ENCODE data around the gene KLHL2.
"Not testable (repeated sequence)": the region's sequence is repeated elsewhere in the genome, so short reads cannot be mapped to it uniquely, and the experiment has no call there.

Gene KLHL2

GRCh38 chr4:165331823-165332222, 124.5 kb downstream of the KLHL2 start:
- no peak for DNase-seq

DNA sequence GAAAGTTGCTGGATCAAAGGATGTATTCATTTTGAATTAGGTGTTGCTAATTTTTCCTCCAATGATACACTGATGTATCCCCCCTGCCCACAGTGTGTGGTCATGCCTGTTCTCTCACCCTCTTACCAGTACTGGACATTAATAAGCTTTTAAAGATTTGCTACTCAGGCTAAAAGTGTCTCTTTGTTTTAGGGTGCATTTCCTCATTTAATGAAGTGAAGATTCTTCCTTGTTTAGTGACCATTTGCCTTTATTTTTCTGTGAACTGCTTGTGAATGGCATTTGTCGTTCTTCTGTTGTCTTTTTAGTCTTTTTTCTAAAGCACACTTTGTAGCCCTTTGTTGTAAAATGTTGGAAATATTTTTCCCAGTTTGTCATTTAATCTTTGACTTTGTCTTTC, 125.1 kb downstream of the KLHL2 start:
- no peak for DNase-seq

GRCh38 chr4:165335163-165335703, 127.9 kb downstream of the KLHL2 start:
- DNase-seq = no peak

GRCh38 chr4:165336743-165337142, 129.4 kb downstream of the KLHL2 start:
- no peak for DNase-seq

DNA sequence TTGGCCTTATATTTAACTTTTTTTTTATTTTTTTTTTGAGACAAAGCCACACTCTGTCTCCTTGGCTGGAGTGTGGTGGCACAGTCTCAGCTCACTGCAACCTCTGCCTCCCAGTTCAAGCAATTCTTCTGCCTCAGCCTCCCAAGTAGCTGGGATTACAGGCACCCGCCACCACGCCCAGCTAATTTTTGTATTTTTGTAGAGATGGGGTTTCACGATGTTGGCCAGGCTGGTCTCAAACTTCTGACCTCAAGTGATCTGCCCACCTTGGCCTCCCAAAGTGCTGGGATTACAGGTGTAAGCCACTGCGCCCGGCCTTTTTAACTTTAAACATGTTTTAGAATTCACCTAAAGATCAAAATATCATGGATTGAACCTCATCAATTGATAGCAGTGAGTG, 135.0 kb downstream of the KLHL2 start:
- DNase-seq = not testable (repeated sequence)

GRCh38 chr4:165343353-165344191, 136.2 kb downstream of the KLHL2 start:
- DNase-seq = no peak

DNA sequence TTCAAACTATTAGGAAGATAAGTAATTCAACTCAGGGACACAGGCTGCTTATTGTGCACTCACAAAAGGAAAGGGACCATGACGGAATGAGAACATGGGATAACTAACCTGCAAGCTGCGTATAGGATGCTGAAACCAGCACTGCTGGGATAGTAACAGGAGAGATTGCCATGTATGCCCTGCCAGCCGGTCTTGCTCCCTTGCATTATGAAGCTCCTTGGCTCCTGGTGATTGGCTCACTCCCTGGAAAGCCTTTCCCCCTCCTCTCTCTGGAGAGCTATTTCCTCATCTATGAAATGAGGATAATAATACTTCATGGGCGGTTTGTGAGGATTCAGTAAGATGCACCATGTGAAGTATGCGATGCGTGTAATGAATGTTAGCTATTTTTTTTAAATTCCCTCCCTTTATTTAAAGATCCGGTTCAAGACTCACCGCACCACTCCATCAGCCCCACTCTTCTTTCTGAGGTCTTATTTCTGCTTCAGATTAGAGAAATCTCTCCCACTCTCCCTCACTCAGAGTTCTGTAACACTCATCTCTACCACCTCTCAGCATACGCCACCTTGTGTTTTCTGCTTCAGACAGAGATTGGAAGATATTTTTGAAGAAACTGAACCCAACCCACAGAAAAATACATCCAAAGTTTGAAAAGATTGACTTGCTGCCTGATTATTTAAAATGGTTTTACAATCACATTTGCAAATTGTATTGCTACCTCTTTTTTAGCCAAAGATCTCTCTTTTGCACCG, 138.5 kb downstream of the KLHL2 start:
- DNase-seq = no peak

DNA sequence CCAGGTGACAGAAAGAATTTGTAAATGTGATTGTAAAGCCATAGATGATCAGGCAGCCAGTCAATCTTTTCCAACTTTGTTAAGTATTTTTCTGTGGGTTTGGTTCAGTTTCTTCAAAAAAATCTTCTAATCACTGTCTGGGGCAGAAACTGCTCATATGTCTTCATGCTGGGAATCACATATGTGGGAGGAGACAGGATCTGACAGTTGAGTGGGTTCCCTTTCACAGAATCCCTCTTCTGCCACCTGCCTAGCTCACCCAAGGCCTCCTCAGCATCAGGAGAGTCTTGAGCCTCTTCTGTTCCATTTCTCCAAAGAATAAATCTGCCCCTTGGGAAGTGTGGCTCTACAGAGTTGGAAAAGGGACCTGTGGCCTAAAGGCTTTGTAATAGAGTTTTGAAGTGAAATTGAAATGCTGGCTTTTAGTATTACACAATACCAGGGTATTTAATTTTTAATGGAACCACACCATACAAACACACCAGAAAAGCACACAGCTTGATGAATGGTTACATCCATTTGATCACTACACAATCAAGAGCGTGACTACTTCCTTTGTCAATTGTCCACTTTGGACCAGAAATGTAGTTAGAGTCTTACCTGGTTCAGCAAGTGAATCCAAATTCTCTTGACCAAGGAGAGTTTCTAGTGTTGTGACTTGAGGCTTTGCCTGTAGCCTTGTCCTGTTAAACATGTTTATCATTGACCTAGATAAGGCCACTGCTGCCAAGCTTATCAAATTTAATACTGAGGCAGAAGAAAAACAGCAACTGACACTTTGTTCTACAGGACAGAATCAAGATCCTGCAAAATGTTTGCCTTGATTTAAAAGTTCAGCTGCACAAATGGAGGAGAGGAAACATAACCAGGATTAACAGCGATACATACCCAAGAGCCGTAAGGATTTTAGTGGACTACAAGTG, 140.5 kb downstream of the KLHL2 start:
- no peak for DNase-seq

DNA sequence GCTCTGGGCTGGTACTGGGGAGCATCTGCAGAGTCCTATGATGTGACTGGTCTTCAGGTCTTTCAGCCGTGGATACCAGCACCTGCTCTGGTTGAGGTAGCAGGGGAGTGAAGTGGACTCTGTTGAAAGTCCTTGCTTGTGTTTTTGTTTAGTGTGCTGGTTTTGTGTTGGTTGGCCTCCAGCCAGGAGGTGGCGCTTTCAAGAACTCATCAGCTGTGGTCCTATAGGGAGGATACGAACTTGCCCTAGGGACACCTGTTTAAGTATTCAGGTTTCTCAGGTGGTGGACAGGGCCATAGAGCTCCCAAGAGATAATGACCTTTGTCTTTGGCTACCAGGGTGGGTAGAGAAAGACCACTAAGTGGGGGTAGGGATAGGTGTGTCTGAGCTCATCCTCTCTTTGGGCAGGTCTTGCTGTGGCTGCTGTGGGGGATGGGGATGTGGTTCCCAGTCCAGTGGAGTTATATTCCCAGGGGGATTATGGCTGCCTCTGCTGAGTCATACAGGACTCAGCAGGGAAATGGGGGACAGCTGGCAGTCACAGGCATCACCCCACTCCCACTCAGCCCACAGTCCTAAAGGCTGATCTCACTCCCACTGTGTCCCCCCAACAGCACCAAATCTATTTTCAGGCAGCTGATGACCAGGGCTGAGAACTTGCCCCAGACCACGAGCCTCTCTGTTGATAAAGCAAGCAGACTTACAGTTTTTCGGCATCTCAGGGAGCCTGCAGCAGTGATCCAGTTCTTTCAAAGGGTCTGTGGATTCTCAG, 144.2 kb downstream of the KLHL2 start:
- no peak for DNase-seq

DNA sequence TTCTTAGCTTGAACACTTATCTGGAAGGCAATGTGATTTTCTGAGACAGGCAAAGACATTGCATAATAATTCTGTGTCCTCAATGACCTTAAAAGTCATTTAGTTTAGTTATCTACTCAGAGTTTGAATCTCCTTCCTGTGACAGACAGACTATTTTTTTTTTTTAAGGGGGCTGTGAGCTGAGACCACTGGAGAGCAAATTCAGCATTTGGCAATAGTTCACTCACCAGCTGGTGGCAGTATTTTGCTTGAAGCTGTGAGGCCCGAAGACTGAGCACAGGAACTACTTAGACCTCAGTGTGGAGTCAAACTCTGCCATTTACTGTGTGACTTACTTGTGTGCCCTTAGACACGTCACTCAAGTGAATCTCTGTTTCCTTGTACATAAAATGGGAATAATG, 148.5 kb downstream of the KLHL2 start:
- DNase-seq = no peak

GRCh38 chr4:165359506-165359905, 152.1 kb downstream of the KLHL2 start:
- DNase-seq = no peak

DNA sequence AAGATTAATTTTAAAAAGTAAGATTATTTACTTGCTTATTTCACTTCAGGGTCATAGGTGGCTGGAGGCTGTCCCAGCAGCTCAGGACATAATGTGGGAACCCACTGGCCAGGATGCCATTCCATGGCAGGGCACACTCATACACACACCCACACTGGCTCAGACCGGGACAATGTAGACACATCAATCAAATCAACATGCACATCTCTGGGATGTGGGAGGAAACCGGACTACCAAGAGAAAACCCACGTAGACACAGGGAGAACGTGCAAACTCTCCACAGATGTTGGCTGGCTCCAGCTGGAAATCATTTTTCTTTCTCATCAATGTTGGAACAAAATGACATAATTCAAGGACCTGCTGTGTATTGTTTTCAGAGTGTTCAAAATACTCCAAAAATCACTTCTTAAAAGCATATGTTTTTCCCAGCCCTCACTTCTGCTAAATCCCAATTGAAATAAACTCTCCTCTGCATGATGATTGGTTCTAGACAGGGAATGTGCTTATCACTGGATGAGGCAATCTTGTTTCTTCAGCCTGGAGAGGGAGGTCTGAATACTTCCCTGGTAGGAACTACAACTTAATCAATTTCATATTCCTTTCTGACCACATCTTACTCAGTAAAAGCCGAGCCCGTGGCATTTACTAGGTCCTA, 152.8 kb downstream of the KLHL2 start:
- DNase-seq = no peak

GRCh38 chr4:165360985-165361670, 153.8 kb downstream of the KLHL2 start:
- no peak for DNase-seq

GRCh38 chr4:165361810-165362209, 154.4 kb downstream of the KLHL2 start:
- DNase-seq = no peak

GRCh38 chr4:165364452-165365080, 157.2 kb downstream of the KLHL2 start:
- DNase-seq = no peak

DNA sequence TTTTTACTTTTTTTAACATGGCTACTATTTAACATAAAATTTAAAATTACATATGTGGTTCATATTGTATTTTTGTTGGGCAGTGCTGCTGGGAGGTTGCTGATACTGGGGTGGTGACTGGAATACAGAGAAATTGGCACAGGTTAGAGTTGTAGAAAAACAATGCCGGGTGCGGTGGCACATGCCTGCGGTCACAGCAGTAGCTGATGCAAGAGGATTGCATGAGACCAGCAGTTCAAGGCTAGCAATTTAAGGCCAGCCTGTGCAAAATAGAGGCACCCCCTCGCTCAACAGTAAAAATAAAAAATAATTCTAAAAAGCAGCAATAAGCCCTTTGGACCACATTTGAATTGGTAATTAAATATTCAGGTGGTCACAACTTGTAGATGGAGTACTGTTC, 159.7 kb downstream of the KLHL2 start:
- DNase-seq = no peak

DNA sequence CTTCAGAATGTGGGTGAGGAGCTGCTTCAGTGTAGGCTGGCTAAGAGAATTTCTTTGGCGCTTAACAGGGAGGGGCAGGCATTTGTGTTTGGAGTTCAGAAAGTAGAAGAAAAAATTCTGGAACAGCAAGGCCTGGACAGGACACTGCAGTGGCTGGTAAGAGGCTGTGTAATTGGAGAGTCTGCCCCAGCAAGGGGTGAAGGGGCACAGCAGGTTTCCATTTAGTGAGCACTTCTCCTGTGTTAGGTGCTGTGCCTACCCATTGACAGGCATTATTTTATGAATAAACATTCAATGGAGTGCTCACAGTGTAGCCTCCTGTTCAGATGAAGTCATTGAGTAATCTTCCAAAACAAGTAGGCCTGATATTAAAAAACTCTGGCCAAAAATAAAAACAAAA, 160.8 kb downstream of the KLHL2 start:
- DNase-seq = no peak

GRCh38 chr4:165368567-165368966, 161.2 kb downstream of the KLHL2 start:
- DNase-seq = no peak

DNA sequence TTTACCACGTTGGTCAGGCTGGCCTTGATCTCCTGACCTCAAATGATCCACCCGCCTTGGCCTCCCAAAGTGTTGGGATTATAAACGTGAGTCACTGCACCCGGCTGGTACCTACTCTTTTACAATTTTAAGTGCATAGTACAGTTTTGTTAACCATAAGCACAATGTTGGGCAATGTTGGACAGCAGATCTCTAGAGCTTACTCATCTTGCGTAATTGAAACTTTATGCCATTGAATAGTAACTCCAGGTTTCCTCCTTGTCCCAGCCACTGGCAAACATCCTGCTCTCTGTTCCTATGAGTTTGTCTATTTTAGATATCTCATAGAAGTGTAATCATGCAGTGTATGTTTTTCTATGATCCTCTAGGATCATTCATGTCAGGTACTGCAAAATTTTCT, 162.2 kb downstream of the KLHL2 start:
- no peak for DNase-seq

DNA sequence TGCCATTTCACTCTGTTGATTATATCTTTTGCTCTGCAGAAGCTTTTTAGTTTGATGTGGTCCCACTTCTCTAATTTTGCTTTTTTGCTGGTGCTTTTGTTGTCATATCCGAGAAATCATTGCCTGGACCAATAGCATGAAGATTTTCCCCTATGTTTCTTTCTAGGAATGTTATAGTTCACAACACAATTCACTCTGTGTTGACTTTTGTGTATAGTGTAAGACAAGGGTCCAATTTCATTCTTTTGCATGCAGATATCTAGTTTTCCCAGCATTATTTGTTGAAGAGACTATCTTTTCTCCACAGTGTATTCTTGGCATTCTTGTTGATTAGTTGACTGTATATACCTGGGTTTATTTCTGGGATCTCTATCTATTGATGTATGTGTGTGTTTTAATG, 163.2 kb downstream of the KLHL2 start:
- no peak for DNase-seq

Data from stimulated activated CD4-positive, alpha-beta T cell treated with anti-CD3 and anti-CD28 coated beads, Interleukin-2, amount 100 ng/mL, for 48 hours (primary cell).